ENCODE results near the gene CADM1.

The CADM1 gene

DNA sequence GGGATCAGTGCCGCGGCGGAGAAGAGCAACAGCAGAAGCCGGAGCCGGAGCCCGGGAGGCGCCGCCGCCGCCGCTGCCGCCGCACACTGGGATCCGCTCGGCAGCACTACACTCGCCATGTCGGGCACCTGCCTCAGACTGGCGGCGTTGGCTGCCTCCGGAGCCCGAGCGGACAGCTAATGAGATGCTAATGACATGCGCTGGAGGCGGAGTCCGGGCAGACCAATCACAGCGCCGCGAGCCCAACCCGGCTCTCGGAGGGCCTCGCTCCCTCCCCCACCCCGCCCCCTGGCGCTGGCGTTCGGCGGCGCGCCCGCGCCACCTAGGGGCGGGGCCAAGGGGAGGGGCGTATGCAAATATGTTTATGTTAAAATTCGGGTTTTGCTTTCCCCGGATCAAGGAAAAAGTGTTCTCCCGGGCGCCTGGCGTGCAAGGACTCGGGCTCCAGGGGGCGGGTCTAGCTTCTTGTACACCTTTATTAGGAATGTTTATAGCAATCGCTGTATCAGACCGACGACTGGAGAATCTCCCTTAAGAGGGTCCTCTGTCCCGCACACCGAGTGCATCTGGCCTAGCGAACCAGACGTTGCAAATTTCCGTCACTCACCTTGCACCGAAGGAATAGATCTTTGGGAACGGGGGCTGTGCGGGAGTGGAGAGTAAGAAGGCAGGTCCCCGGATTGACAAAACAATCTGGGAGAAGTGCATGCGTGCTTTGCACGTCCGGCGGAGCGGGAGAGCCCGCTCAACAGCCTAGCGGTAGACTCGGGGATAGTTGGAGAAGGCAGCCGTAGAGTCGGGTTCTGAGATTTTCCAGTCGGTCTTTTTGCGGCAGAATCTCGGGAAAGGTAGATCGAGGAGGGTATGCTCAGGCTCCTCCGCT lies at the start of gene CADM1:
Gene CADM1 (minus strand): TSS at position 140 of the 883 bp plus-strand sequence.
- TF ChIP-seq GATA2 (IDR thresholded peaks at IDR 0.05; ENCODE audit: low read depth, low read length): no peak
- no peak for TF ChIP-seq GATA3 (IDR thresholded peaks at IDR 0.05; ENCODE audit: low read depth, low read length)

DNA sequence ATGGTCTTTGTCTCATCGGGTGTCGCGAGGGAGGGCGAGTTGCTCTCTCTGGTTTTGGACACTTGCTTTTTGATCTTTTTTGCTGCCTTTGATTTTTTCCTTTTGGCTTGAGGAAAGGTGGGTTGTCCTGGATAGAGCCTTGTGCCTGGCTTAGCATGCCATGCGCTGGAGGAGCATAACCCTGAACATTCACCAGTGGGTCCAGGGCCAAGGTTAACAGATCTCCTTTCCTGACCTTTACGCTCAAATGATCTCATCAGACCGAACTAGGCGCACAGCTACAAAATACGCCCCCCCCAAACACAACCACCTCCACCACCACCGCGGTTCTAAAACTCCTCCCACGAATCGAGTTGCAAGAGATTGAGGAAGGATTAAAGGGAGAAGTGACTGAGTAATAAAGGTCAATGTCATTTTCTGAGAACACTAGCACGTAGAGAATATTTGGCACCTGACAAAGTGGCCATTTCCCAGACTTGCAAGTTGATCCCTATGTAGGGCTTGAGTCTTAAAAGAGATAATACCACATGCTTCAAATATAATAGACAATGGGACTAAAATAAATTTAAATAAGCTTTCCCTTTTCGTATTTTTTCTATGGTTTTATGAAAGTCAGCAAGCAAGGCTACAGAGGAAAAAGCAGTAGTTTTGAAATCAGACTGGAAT lies 48.7 kb upstream of the CADM1 start:
- TF ChIP-seq GATA3 (IDR thresholded peaks at IDR 0.05; ENCODE audit: low read depth, low read length) (no peak), GATA2 (IDR thresholded peaks at IDR 0.05; ENCODE audit: low read depth, low read length) (no peak)

DNA sequence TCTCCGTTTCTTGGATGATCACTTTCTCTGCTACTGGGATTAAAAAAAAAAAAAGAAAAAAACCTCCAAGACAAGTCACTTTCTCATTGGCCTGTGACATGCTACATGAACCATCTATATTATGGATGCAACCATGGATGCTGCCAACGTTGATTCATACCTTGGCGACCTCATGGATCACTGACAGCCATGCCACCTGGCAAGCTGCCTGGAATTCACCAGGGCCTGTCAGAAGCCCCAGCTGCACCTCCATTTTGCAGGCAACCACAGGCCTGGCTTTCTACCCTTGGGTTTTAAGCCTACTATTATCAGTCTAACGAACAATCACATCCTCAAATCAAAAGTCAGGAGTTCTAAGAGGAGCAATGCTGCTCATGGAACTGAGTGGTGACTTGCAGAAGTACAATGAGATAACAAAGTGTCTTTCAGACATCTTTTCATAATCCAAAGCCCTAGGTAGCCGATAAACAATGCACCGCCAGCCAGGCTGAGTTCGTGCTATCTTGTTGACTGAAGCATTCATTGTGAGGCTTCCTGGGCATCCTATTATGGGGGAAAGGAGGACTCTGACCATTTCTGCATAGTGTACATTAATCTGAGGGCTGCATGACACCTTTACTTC lies 48.0 kb upstream of the CADM1 start:
- TF ChIP-seq GATA3 (IDR thresholded peaks at IDR 0.05; ENCODE audit: low read depth, low read length) (no peak), GATA2 (IDR thresholded peaks at IDR 0.05; ENCODE audit: low read depth, low read length) (no peak)

DNA sequence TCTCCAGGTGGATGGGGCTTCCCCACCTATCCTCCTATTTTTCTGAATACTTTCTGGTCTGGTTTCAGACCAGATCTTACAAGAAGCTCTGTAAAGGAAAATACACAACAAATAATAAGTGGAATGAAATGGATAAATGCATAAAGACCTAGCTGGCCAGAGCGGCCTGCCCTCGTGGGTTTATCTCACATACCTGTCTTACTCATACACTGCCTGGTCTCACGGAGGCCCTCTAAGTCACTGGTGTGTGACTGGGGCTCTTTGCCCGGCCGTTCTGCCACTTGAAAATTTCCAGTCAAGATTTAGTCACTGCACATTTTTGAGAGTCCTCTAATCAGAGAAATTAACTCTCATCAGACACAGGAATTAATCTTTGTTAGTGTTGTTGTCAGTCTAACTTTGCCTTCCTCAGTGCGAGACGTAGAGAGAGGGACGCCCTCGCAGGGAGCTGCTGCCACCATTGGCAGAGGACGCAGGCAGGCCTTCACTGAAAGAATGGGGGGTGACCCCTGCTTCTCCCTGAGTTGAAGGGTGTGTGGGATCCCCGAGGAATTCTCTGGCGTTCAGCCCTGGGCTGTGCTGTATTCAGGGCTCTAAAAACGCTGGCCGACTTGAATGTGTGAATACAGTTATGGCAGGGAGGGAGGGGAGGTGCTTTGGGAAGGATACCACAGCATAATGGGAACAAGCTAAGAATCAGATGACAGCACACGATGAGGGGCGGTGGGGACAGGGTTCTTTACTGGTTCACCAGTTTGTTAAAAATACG lies 46.3 kb upstream of the CADM1 start:
- TF ChIP-seq GATA3 (IDR thresholded peaks at IDR 0.05; ENCODE audit: low read depth, low read length): no peak
- TF ChIP-seq GATA2 (IDR thresholded peaks at IDR 0.05; ENCODE audit: low read depth, low read length): no peak

DNA sequence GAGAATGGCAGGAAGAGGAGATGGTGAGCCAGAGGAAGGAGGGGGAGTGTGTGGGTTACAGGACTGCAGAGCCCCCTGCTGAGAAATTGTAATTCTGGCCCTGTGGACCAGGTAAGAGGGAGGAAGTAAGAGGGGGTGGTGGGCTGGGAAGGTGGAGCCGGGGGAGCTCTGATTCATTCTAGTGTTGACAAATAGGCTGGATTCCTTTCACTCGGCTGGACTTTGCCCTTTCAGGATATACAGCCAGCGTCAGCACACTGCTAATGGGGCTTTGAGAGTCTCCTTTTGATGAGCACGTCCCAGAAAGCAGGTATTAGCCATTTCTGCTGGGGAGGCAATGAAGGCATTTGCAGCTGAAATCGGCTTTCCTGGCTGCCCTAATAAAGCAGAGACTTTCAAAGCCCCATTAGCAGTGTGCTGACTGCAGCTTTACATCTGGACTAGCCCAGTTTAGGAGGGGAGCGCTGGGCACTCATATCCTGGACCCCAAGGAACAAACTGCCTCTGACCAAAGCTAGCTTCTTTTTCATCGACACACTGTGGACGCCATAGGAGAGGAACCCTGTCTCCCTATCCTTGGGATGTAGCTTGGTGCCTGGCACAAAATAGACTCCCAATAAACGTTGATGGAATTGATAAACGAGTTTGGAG lies 44.8 kb upstream of the CADM1 start:
- no peak for TF ChIP-seq GATA3 (IDR thresholded peaks at IDR 0.05; ENCODE audit: low read depth, low read length)
- TF ChIP-seq GATA2 (IDR thresholded peaks at IDR 0.05; ENCODE audit: low read depth, low read length): no peak

DNA sequence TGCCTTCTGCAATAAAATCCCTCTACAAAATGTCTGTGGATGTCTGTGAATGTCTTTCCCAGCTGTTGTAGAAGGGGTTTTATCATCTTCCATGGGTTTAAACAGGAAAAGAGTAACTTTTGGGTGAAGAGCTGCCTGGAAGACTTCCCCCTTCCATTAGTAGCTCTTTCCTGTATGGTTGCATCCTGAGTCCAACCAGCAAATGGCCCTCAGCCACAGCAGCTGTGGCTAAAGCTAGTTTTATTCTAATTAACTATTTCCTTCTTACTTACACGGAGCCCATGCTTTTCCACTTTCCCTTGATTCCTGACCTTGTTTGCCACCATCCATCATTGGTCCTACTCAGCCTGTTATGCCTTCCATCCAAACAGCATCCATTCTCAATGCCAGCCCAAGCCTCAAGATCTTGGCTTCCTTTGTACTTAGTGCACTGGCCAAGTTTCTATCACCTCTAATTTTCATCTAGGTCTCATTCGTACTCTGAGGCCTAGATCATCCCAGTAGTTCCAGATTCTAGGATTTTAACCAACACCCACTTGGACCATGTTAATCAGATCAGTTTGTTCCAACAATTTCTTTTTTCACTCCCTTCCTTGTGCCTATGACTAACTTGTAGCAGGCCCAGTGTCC lies 41.5 kb upstream of the CADM1 start:
- TF ChIP-seq GATA2 (IDR thresholded peaks at IDR 0.05; ENCODE audit: low read depth, low read length) (no peak), GATA3 (IDR thresholded peaks at IDR 0.05; ENCODE audit: low read depth, low read length) (no peak)

DNA sequence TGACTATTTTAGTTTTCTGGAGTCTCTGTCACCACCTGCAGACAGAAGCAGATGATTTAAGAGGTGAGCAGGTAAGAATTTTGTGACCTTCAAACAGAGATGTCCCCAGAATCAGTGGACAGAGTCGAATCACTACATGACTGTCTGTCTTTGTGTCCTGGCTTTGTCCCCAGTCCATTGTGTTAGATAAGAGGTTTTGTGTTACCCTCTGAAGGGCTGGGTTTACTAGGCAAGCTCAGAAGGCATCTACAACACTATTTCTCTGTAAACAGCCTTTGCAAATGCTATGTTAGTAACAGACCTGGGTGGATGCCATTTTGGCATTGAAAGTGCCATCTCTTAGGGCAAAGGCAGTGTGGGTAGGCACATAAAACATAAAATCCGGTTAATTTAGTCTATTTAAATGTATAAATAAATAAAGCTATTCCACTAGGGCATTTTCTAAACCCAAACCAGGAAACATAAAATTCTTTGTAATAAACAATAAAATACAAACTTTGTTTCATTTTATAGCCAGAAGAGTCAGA lies 40.3 kb upstream of the CADM1 start:
- TF ChIP-seq GATA2 (IDR thresholded peaks at IDR 0.05; ENCODE audit: low read depth, low read length) (no peak), GATA3 (IDR thresholded peaks at IDR 0.05; ENCODE audit: low read depth, low read length) (no peak)

DNA sequence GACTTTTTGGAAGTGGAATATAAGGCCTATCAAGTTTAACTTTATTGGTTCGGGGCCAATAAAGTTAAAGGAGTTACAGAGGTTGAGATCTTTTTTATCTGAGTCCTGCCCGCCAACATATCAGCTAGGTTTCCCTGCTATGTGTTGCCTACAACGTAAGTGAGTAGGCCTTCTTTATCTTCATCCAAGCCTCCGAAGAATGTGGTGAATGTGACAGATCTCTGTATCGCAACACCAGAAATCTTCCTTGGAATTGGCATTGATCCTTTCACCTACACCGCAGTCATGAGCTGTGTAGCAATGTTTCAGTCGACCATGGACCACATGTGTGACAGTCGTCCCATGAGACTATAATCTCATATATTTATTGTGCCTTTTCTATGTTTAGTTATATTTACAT lies 37.3 kb upstream of the CADM1 start:
- no peak for TF ChIP-seq GATA3 (IDR thresholded peaks at IDR 0.05; ENCODE audit: low read depth, low read length)
- no peak for TF ChIP-seq GATA2 (IDR thresholded peaks at IDR 0.05; ENCODE audit: low read depth, low read length)

DNA sequence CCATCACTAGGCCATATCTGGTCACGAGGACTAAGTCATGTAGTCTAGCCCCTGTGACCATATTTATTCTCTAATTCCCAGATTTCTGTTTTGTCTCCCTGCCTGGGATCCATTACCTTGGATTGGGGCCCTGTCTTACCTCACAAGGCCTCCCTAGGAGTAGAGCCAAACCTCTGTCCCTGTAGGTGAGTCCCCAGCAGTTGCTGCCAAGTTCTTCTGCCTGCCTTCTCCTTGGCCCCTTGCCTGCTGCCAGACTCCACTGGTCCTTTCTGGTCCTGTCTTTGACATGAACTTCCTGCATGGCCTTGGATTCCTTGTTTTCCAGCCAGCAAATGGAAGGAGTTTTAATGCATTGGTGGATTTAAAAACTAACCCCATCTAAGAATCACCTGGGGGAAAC lies 35.6 kb upstream of the CADM1 start:
- TF ChIP-seq GATA2 (IDR thresholded peaks at IDR 0.05; ENCODE audit: low read depth, low read length): no peak
- TF ChIP-seq GATA3 (IDR thresholded peaks at IDR 0.05; ENCODE audit: low read depth, low read length): no peak

DNA sequence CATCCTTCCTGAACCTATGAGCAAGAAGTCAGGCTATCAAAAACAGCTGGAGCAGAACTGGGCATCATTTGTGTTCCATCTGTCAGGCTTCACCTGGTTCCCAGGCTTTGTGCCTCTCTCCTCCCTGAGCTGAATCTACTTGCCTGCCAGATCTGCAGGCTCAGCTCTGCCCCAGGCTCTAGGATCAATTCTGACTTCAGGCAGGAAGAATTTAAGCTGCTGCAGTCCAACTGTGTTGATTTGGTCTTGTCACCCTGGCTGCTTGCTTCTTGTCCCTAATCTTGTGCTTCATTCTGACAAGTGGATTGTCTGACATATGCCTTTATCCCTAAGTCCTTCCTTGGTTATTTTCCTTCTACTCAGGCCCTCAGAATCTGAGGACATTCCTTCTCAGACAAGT lies 31.6 kb upstream of the CADM1 start:
- TF ChIP-seq GATA2 (IDR thresholded peaks at IDR 0.05; ENCODE audit: low read depth, low read length) (no peak), GATA3 (IDR thresholded peaks at IDR 0.05; ENCODE audit: low read depth, low read length) (no peak)

DNA sequence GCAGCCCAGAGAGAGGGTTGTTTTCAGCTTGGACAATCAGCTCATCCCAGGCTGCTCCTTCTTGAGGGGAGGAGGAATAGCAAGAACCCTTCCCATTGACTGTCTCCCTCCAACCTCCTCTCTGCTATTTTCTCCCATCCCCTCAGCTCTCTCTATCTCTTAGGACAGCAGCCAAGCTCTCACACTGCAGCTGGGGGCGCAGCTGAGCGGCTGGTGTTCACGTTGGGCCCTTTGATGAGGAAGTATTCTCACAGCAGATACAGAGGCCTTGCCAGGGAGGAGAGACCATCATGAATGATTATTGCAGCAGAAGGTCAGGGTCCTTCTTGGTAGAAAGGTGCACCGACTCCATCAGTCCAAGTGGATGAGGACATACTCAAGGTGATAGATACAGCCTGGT lies 26.5 kb upstream of the CADM1 start:
- TF ChIP-seq GATA3 (IDR thresholded peaks at IDR 0.05; ENCODE audit: low read depth, low read length) (no peak), GATA2 (IDR thresholded peaks at IDR 0.05; ENCODE audit: low read depth, low read length) (no peak)

DNA sequence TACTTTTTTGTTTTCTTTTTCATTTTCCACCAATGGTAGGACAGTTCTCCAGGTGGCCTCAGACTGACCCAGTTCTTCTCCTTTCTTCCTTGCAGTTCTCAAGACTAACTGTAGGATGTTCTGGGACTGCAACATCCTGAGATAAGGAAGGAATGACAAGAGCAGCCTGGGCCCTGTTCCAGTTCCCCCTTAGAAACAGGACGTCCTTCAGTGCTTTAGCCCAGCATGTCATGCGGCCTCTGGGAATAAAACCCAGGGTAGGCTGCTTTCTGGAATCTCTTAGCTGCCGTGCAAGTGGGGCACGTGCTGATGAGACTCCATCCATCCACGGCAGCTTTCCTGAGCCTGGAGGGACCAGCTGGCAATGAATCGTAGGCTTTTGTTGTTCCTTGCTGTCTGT lies 24.0 kb upstream of the CADM1 start:
- TF ChIP-seq GATA3 (IDR thresholded peaks at IDR 0.05; ENCODE audit: low read depth, low read length) (no peak), GATA2 (IDR thresholded peaks at IDR 0.05; ENCODE audit: low read depth, low read length) (no peak)

Data from SH-SY5Y (cell line).